Fibroblast of skin of right quadriceps (primary cell): ENCODE results near the gene TFAP2E.
A peak's percentile ranks its signal among the peaks of the same experiment; 100 is the strongest.

Experiments
- DNase-seq: peaks from one replicate; pipeline ENCODE4 v3.0.0-alpha.2; 2013

Gene TFAP2E

GRCh38 chr1:35573198-35574124 is at the start of gene TFAP2E:
TSS of gene TFAP2E (plus strand) at chr1:35573314. CDS start at chr1:35573578, 264 bp downstream.
- no peak for DNase-seq

DNA sequence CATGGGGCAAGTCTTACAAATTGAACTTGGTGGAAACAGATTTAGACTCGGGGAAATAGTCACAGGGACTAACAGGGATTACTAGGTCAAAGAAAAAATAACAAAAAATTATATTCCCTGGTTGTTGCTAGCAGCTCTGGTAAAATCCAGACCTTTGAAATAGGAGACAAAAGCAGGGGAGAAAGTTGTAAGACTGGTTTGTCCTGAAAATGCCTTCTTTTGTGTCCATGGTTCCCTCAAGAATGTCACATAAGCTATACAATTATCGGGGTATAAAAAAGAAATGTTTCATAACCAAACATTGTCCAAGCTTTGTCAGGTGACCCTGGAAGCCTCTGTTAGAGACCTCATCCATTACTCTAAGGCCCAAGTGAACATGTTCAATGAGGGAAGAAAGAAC is 49.0 kb upstream of the TFAP2E start:
- no peak for DNase-seq

DNA sequence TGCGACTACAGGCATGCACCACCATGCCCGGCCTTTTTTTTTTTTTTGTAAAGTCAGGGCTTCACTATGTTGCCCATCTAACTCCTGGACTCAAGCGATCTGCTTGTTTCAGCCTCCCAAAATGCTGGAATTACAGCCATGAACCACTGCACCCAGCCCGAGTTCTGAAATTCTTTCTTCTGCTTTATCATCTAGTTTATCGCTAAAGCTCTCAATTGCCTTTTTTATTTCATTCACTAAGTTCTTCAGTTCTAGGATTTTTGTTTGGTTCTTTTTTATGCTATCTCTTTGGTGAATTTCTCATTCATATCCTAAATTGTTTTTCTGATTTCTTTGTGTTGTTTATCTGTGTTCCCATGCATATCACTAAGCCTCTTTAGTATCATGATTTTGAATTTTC is 42.9 kb upstream of the TFAP2E start:
- no peak for DNase-seq

GRCh38 chr1:35530946-35531345 is 42.2 kb upstream of the TFAP2E start:
- DNase-seq = no peak

DNA sequence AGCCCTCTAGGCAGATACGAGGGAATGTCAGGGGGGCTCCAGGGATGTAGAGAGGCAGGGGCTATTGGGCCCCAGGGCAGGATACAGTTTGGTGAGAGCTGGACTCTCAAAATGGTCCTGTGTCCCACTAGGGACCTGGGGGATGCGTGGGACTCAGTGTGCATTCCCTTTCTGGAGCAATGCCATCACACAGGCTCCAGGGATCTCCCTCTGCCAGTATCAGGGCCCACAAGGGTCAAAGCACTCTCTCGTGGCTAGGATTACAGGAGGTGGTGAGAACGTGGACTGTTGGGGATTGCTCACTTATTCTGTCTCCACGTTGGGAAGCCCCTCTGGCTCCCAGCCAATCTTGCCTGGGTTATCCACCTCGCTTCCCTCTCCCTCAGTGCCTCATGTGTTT is 41.7 kb upstream of the TFAP2E start:
- no peak for DNase-seq

- peak; percentile 23 for DNase-seq
These were observed 40.5 kb upstream of the TFAP2E start for GRCh38 chr1:35532497-35533223.

DNA sequence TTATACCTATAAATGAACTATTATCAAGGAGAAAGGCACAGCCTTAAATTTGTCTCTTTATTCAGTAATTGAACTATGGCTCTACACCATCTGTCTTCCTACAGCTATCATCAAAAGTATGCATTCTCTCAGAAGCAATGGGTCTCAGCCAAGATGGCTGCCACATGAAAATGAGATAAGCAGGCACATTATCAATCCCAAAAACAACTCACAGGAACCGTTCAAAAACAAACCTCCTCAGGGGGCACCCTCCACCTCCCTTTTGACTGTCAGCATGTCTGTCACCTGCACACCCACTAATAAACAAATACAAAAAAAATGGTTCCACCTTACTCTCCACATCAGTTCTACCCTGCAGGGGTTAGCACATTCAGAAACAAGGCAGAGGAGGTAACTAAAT is 39.5 kb upstream of the TFAP2E start:
- no peak for DNase-seq

DNA sequence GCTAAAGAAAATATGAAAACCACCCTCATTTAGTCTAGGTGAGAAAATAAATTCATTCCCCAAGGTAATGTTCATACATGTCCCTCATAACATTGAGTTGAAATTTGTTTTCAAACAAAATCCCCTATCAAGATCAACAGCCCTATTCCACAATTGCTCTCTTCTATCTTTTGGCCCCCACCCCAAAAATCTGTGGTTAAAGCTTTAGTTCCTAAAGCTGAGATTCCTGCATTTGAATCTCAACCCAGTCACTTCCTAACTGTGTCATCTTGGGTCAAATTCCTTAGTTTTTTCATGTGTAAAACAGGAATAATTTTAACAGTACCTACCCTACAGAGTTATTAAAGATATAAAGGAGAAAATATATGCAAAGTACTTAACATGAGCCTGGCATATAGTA is 37.9 kb upstream of the TFAP2E start:
- no peak for DNase-seq

DNA sequence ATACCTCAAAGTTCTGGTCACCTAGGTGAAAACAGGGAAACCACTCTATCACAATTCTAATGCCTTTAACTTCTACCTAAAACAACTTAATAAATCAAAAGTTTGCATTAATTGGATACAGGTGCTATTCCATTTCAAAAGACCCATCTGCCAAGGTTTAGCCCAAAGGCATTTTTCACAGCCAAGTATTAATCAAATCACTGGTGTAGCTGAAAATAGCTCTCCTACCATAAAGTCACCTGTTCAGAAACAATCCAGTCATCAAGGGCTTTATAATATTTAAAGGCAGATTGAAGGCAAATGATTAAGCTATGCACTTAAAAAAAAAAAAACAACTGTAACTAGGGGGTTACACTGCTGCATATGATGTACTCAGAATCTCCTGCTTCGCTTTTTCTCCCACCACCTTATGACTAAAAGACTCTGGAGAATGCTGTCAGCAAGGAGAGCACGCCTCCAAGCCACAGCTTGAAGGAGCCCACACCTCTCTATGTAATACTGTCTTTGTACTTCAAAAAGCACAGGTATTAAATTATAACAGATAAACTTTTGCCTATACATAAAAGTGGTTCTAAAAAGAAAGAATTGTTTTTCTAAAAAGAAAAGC is 36.5 kb upstream of the TFAP2E start:
- DNase-seq = no peak

- no peak for DNase-seq
These were observed 35.3 kb upstream of the TFAP2E start for GRCh38 chr1:35537806-35538205.

DNA sequence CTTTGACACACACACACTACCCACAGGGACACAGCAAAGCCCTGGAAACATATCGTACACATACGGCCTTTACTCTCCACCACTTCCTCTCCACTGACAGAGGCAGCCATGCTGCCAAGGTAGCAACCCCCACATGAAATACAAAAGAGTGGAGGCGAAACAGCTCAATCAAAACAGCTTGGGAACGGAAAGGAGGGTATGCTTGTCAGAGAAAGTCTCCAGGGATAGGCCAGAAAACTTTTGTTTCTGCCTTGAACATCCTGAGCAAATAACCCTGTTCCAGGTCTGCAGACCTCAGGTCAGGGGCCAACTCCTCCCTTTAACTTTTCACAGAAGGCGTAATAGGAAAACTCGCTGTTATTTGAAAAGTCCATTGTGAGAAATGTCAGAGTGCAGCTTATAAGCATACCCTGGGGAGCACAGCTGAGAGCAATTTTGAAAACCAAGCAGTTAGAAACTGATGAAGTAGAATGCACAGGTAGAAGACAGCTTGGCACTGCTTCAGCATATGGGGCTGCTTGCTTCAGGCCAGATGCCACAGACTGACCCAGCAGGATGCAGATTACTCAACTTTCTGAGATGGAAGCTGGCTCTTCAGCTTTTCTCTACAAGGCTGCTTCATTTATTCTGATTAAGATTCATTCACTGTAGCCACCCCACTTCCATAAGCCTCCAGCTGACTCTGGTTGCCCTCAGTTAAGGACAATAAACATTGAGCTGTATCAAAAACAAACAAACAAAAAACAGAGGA is 33.9 kb upstream of the TFAP2E start:
- no peak for DNase-seq

GRCh38 chr1:35539824-35540261 is 33.3 kb upstream of the TFAP2E start:
- peak; percentile 71 for DNase-seq

DNA sequence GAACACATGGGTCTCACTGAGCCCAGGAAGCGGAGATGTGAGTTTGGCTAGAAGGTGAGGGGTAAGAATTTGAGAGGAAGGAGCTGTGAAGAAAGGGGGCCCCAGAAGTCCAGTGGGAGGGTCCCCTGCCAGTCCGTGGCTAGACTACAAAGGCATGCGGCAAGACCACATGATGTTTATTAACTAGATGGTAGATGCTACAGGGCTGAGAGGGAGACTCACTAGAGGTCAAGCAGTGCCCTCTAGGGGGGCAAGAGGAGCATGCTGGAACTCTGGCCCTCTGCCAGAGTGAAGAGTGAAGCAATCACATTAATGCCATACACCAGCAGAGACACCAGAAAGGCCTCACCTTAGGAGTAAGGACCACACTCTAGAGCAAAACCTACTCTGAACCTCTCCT is 28.1 kb upstream of the TFAP2E start:
- DNase-seq = peak; percentile 53

DNA sequence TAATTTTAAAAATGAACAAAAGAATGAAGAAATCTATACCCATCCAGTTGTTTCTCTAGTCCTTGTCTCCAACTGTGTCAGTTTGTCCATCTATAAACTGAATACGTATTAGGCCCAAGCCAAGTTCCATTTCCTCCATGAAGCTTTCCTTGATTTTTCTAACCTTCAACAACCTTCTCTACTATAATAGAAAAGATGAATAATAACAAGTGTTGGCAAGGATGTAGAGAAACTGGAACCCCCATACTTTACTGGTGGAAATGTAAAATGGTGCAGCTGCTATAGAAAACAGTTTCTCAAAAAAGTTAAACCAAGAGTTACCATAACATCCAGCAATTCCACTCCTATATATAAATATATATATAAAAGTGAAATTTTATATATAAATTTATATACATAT is 26.5 kb upstream of the TFAP2E start:
- DNase-seq = no peak

DNA sequence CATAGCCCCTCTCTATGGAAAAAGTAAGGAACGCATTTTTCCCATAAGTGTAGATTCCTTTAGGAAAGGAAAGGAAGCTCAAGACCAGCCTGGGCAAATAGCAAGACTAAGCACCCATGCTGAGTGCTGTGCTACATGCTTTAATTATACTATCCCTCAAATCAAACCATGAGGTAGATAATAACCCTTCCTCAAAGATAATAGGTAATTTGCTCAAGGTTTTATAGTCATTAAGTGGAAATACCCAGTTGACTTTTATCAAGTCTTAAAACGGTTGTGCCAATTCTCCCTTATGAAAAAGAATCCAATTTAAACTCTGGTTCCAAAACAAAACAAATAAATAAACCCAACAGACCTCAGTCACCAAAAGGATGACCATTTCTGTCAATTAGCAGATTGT is 19.3 kb upstream of the TFAP2E start:
- no peak for DNase-seq

GRCh38 chr1:35554266-35555211 is 18.6 kb upstream of the TFAP2E start:
- DNase-seq = no peak

DNA sequence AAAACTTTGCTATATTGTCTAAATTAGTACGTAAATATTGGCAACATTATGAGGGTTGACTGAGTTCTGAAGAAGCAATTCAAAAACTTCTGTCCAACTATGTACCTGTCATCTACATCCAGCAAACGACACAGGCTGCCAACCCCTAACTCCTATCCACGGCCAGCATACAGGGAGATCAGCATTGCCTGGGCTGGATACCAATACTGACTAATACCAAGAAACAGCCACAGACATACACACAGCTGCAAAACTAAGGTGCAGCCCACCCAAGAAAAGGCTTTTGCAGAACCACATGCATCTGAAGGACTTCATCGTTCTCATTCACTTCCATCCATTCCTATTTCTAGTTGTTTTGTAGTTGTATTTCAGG is 17.9 kb upstream of the TFAP2E start:
- DNase-seq = no peak

DNA sequence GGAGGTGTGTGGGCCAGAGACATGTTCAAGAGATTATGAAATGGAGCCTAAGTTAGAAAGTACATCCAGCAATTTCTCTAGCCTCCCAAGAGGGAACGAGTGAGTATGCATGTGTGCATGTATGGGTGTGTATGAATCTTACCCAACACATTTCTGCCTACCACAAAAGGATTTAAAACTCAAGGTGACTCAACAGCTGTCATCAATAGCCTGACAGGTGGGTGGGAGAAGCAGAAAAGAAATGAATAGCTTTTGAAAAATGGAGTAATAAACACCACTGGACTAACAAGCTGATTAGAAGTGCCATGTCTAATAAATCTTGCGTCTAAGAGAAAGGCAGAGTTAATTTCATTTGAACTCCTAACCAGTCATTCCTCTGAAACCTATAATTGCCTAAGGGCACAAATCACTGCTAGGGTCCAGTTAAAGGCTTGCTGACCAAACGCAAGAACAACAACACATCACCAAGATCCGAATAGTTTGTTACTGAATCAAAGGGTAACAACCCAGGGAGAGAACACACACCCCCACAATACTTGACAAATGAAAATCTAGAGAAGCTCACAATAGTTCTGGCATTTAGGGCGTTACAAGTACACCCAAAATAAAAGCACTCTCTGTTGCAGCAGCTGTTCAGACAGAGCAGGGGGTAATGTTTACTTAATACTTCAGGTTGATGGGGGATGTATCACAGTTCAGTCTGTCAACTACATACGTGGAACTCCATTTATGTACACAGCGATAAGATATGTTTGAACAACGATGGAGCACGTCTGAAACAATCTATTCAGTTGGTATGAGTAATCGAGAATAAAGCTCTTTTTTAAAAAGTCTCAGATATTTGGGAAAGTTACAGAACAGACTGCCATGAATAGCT is 17.3 kb upstream of the TFAP2E start:
- DNase-seq = peak; percentile 67

GRCh38 chr1:35556484-35557117 is 16.5 kb upstream of the TFAP2E start:
- DNase-seq = no peak

GRCh38 chr1:35557118-35557610 is 15.9 kb upstream of the TFAP2E start, which contains the start of gene KIAA0319L:
TSS of gene KIAA0319L (minus strand) at chr1:35557403. CDS start at chr1:35554491, 2,912 bp downstream.
- no peak for DNase-seq
